Tibial artery (tissue), 4 donors: Measurements from ENCODE around the gene AVPR2.
A peak's percentile ranks its signal among the peaks of the same experiment; 100 is the strongest.

Source experiments
- DNase-seq, 2 donors: peaks; one replicate each; pipeline ENCODE4 v3.0.0-alpha.2; 2019
- H3K27ac ChIP-seq, 2 donors: fragments of 200-600 bp; sonication (generic) in 1 of 2; 1 replicate in 1 of 2; 2 replicates in 1 of 2; pipeline ENCODE4 v1.5.1; 2018 to 2019; ENCODE audit warnings: mild to moderate bottlenecking in 1 of 2
- H3K27me3 ChIP-seq, 2 donors: fragments of 200-600 bp; sonication (generic) in 1 of 2; one replicate each; pipeline versions ENCODE4 v1.5.1 to v1.6.0; 2016 to 2019
- H3K36me3 ChIP-seq, 3 donors: fragments of 200-600 bp; sonication (generic) in 2 of 3; one replicate each; pipeline ENCODE4 v1.5.1; 2016 to 2019; ENCODE audit warnings: mild to moderate bottlenecking in 2 of 3
- H3K4me1 ChIP-seq, 4 donors: fragments of 200-600 bp; sonication (generic) in 2 of 4; 1 replicate in 3 of 4; 2 replicates in 1 of 4; pipeline ENCODE4 v1.5.1; 2016 to 2019
- H3K4me3 ChIP-seq, 2 donors: fragments of 200-600 bp; sonication (generic) in 1 of 2; 1 replicate in 1 of 2; 2 replicates in 1 of 2; pipeline ENCODE4 v1.5.1; 2018 to 2019; ENCODE audit warnings: mild to moderate bottlenecking in 2 of 2
- H3K9me3 ChIP-seq, 3 donors: fragments of 200-600 bp; sonication (generic) in 1 of 3; one replicate each; pipeline ENCODE4 v1.5.1; 2016 to 2019
- intact Hi-C: fragments of 100-400 bp; cut with DNase I; formaldehyde crosslinking; loops from one replicate; pipeline ENCODE4 v1.15.0; 2023; ENCODE audit warnings: low total_unique reads
- TF ChIP-seq, protein P1 (sequence below), 2 experiments: fragments of 200-600 bp in 1 of 2; fragments of 450-650 bp in 1 of 2; IDR thresholded peaks; one replicate each; pipeline ENCODE4 v1.5.1; 2017 to 2019; ENCODE audit warnings: antibody characterized with exemption in 2 of 2, mild to moderate bottlenecking in 1 of 2, moderate library complexity in 1 of 2

The AVPR2 gene

DNA sequence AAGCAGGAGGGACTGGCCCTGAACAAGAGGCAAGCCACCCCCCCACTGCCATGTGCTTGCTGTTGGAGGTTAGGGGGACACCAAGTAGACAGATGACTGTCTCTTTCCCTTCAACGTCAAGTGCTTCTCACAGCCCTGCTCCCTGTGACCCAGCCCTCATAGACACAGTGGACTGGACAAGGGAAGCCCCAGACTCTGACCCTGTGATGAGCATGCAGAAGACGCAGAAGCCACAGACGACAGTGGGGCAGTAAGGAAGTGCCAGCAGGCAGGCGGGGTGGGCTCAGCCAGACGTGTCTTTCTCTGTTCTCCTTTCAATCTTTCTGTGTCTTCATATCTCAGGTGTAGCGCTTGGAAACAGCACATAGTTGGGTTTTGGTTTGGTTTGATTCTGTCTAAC is 16.1 kb upstream of the AVPR2 start:
- Histone ChIP-seq H3K36me3 (no peaks in the 10 kb centered on the region), H3K9me3 (no peaks in the 10 kb centered on the region), H3K4me1 (peaks cover 0 to 11% (median 7%) of the 10 kb centered on the region in 4 donors), H3K27ac (no peak overlapping the region), H3K4me3 (no peak overlapping the region), H3K27me3 (peaks cover 0 to 36% of the 10 kb centered on the region in 2 donors)
- TF ChIP-seq, protein P1, sequence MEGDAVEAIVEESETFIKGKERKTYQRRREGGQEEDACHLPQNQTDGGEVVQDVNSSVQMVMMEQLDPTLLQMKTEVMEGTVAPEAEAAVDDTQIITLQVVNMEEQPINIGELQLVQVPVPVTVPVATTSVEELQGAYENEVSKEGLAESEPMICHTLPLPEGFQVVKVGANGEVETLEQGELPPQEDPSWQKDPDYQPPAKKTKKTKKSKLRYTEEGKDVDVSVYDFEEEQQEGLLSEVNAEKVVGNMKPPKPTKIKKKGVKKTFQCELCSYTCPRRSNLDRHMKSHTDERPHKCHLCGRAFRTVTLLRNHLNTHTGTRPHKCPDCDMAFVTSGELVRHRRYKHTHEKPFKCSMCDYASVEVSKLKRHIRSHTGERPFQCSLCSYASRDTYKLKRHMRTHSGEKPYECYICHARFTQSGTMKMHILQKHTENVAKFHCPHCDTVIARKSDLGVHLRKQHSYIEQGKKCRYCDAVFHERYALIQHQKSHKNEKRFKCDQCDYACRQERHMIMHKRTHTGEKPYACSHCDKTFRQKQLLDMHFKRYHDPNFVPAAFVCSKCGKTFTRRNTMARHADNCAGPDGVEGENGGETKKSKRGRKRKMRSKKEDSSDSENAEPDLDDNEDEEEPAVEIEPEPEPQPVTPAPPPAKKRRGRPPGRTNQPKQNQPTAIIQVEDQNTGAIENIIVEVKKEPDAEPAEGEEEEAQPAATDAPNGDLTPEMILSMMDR (IDR thresholded peaks at IDR 0.05), result no peak
- DNase-seq, result no peak
- intact Hi-C loops, result no loop called here

DNA sequence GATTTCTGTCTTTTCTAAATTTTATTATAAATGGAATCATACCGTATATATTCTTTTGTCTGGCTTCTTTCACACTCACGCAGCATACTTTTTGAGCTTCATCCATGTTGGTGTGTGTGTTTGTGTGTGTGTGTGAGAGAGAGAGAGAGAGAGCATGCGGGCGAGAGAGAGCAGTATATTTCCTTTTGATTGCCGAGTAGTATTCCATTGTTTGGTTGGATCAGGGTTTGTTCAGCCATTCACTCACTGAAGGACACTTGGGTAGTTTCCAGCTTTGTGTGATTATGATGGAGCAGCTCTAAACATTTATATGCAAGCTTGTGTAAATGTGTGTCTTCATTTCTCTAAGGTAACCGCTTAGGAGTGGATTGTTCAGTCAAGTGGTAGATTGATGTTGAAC is 15.3 kb upstream of the AVPR2 start:
- Histone ChIP-seq H3K4me1 (peaks cover 0 to 11% (median 7%) of the 10 kb centered on the region in 4 donors), H3K9me3 (no peaks in the 10 kb centered on the region), H3K27ac (no peak overlapping the region), H3K4me3 (no peak overlapping the region), H3K27me3 (peaks cover 0 to 29% of the 10 kb centered on the region in 2 donors), H3K36me3 (no peaks in the 10 kb centered on the region)
- no peak for DNase-seq
- intact Hi-C loops, result no loop called here
- TF ChIP-seq, protein P1 (IDR thresholded peaks at IDR 0.05), result no peak

DNA sequence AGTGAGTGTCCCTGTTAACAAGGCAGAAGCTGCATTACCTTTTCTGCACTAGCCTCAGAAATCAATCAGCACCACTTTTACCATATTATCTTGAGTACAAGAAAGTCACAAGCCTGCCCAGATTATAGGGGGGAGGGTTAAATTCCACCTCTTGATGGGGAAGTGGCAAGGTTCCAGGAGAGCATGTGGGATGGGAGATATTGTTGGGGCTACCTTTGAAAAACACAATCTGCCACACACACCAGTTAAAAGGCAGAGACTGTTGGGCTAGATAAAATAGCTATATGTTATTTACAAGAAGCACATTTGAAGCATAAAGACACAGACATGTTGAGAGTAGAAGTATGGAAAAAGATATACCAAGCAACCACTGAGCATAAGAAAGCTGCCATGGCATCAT is 6.6 kb upstream of the AVPR2 start:
- intact Hi-C loops, result no loop called here
- Histone ChIP-seq H3K27me3 (no peaks in the 10 kb centered on the region), H3K27ac (no peak overlapping the region), H3K4me3 (no peak overlapping the region), H3K4me1 (peaks cover 0 to 5% (median 0%) of the 10 kb centered on the region in 4 donors), H3K9me3 (peaks cover 0 to 14% (median 7%) of the 10 kb centered on the region in 3 donors), H3K36me3 (no peaks in the 10 kb centered on the region)
- no peak for DNase-seq
- TF ChIP-seq, protein P1 (IDR thresholded peaks at IDR 0.05), result no peak

DNA sequence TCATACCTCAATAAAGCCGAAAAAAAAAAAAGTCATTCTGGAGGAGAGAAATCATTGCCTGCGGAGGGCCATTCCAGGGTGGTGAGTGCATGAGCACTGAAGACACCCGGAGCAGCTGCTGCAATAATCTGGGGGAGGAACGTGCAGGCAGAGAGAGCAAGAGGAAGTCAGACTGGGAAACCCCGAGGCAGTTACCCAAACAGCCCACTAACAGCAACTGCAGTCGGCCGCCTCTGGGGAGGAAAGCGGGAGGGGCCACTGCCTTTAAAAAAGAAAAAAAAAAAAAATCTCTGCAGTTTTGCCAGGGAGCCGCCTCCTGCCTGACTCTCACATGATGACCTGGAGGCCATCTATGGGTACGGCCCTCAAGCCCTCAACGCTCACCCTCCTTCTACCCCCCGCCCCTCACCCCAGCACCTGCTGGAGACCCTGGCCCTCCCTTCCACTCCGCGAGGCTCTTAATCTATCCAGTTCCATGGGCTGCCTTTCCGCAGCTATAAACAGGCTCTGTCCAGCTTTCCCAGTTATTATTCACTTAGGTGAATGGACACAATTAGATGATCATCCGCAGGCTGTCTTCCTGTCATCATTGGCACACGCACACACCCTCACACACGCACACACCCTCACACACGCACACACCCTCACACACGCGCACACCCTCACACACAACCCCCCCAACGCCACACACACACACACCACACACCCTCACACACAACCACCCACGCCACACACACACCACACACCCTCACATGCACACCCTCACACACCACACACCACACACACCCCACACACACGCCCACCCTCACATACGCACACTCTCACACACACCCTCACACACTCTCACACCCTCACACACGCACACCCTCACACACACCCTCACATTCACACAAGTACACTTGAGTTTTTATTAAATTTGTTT is 3.4 kb upstream of the AVPR2 start:
- Histone ChIP-seq H3K27ac (no peak overlapping the region), H3K9me3 (peaks cover 0 to 3% (median 0%) of the 10 kb centered on the region in 3 donors), H3K27me3 (no peaks in the 10 kb centered on the region), H3K36me3 (no peaks in the 10 kb centered on the region), H3K4me3 (no peak overlapping the region), H3K4me1 (peaks cover 0 to 16% (median 0%) of the 10 kb centered on the region in 4 donors)
- peak; percentile 52 to 68 for DNase-seq
- TF ChIP-seq, protein P1 (IDR thresholded peaks at IDR 0.05), result no peak
- intact Hi-C loops, result no loop called here

DNA sequence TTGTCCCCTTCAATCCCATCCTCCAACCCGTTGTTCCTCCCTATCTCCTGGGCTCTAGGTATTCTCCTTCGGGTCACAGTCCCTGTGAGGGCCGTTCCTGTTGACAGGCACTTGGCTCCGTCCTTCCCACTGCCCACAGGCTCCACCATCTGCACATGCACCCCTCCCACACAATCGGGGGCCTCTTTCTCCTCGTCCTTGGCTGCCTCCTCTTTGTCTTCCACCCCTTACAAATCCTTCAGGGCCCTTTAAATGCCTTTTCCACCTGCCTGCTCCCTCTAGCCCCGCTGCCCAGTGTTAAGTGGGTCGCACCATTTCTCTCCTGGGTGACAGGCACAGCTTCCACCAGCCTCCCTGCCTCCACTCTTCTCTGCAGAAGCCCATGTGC is 2.7 kb upstream of the AVPR2 start:
- Histone ChIP-seq H3K4me3 (no peak overlapping the region), H3K27me3 (no peaks in the 10 kb centered on the region), H3K9me3 (no peaks in the 10 kb centered on the region), H3K4me1 (peaks cover 0 to 16% (median 0%) of the 10 kb centered on the region in 4 donors), H3K27ac (no peak overlapping the region), H3K36me3 (no peaks in the 10 kb centered on the region)
- TF ChIP-seq, protein P1 (IDR thresholded peaks at IDR 0.05), result no peak
- DNase-seq, result no peak
- intact Hi-C loops, result no loop called here
